Right lobe of liver (tissue), 4 donors: ENCODE data around the gene FBXL14.

Source experiments
- POLR2A ChIP-seq: fragments of 450-650 bp; IDR thresholded peaks from one replicate; pipeline ENCODE4 v1.6.1; 2017; ENCODE audit warnings: antibody characterized with exemption, mild to moderate bottlenecking
- TF ChIP-seq, protein P1 (sequence below), 4 donors: fragments of 200-600 bp in 3 of 4; fragments of 450-650 bp in 1 of 4; IDR thresholded peaks; one replicate each; pipeline versions ENCODE4 v1.5.1 to v1.8.0; 2016 to 2022; ENCODE audit warnings: antibody characterized with exemption in 4 of 4, mild to moderate bottlenecking in 2 of 4
- donor health status: DM: no; HTN: no; CAD: no.
- donor health status: DM: no; HTN: no; CAD: no.
- donor health status: DM: no; HTN: yes; CAD: no.

DNA sequence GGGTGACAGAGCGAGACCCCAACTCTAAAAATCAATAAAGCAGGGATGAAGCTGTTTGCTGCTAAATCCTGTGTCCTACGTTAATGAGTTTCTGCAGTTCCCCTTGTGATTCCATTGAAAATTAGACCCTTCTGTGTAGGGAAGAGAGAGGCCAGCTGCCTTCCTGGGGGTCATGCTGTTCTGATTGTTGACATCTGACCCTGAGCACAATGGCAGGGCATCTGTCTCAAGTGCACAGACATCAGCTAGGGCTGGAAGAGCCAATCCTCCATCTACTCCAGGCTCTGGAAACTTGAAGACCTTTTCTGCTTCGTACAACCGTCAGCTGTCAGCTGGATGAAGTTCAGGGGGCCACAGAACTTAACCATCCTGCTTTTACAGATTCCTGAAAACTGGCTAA lies 10.1 kb downstream of the FBXL14 start:
- TF ChIP-seq POLR2A: no peak
- TF ChIP-seq, protein P1, sequence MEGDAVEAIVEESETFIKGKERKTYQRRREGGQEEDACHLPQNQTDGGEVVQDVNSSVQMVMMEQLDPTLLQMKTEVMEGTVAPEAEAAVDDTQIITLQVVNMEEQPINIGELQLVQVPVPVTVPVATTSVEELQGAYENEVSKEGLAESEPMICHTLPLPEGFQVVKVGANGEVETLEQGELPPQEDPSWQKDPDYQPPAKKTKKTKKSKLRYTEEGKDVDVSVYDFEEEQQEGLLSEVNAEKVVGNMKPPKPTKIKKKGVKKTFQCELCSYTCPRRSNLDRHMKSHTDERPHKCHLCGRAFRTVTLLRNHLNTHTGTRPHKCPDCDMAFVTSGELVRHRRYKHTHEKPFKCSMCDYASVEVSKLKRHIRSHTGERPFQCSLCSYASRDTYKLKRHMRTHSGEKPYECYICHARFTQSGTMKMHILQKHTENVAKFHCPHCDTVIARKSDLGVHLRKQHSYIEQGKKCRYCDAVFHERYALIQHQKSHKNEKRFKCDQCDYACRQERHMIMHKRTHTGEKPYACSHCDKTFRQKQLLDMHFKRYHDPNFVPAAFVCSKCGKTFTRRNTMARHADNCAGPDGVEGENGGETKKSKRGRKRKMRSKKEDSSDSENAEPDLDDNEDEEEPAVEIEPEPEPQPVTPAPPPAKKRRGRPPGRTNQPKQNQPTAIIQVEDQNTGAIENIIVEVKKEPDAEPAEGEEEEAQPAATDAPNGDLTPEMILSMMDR (IDR thresholded peaks at IDR 0.05): no peak
